Mucosa of rectum (tissue), 2 donors: ENCODE data around the gene RAVER2.
"Not testable (repeated sequence)": the region's sequence is repeated elsewhere in the genome, so short reads cannot be mapped to it uniquely, and the experiment has no call there.

Experiments
- H3K27ac ChIP-seq, 2 donors: one replicate each; pipeline ENCODE4 v1.7.0; 2013; ENCODE audit warnings: inconsistent platforms in 2 of 2, low read depth in 2 of 2, low read length in 2 of 2
- H3K27me3 ChIP-seq, 2 donors: one replicate each; pipeline ENCODE4 v1.7.0; 2013; ENCODE audit warnings: low read length in 2 of 2; ENCODE audit not compliant: control insufficient read depth in 2 of 2, insufficient read depth in 2 of 2
- H3K36me3 ChIP-seq, 2 donors: one replicate each; pipeline ENCODE4 v1.7.0; 2013; ENCODE audit warnings: low read length in 2 of 2; ENCODE audit not compliant: control insufficient read depth in 2 of 2, insufficient read depth in 2 of 2
- H3K4me1 ChIP-seq, 2 donors: one replicate each; pipeline ENCODE4 v1.7.0; 2013; ENCODE audit warnings: low read length in 2 of 2, mild to moderate bottlenecking in 1 of 2; ENCODE audit not compliant: control insufficient read depth in 2 of 2, insufficient read depth in 2 of 2
- H3K4me3 ChIP-seq, 2 donors: one replicate each; pipeline ENCODE4 v1.7.0; 2013; ENCODE audit warnings: low read length in 2 of 2
- H3K9ac ChIP-seq, 2 donors: one replicate each; pipeline ENCODE4 v1.7.0; 2013; ENCODE audit warnings: low read length in 2 of 2, low read depth in 1 of 2, mild to moderate bottlenecking in 1 of 2
- H3K9me3 ChIP-seq, 2 donors: one replicate each; pipeline ENCODE4 v1.7.0; 2013; ENCODE audit warnings: low read length in 2 of 2; ENCODE audit not compliant: control insufficient read depth in 2 of 2
- donor health status: healthy.
- donor health status: Normal muscosa, but diverticular disease.

The RAVER2 gene

DNA sequence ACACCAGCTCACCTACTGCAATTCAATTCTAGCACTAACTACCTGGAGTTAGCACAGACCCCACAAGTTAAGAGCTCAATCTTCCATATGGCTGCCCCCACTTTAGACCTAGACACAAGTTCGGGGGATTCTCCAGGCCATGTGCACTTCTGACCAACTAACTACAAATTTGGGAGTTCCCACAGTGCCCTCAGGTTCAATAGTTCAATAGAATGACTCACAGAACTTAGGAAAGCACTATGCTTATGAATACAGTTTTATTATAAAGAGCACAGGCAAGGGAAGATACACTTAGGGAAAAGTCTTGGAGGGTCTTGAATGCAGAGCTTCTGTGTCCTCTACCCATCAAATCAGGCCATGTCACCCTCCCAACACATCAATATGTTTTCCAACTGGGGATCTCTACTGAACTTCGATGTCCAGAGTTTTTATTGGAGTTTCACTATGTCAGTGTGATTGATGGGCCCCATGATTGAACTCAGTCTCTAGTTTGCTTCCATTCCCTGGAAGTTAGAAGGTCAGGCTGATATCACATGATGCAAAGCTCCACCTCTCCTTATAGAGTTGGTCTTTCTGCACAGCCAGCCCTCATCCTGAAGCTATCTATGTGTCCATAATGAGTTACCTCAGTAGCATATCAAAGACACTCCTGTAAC is 46.1 kb downstream of the RAVER2 start:
- Histone ChIP-seq H3K4me1 (no peaks in the 10 kb centered on the region), H3K27ac (no peak overlapping the region), H3K9me3 (peaks cover 5% of the 10 kb centered on the region in 2 donors), H3K27me3 (no peaks in the 10 kb centered on the region), H3K4me3 (no peak overlapping the region), H3K9ac (no peak overlapping the region), H3K36me3 (peaks cover 15 to 20% of the 10 kb centered on the region in 2 donors)

DNA sequence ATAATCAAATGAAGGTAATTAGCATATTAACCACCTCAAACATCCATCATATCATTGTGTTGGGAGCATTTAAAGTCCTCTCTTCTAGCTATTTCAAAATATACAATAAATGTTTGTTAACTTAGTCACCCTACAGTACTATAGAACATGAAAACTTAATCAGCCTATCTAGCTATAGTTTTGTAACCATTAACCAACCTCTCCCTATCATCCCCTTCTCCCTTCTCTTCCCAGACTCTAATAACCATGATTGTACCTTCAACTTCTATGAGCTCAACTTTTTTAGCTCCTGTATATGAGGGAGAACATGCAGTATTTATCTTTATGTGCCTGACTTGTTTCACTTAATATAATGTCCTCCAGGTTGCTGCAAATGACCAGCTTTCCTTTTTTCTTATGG is 54.0 kb downstream of the RAVER2 start:
- H3K9me3 ChIP-seq = no peaks in the 10 kb centered on the region
- H3K27ac ChIP-seq = no peak overlapping the region
- H3K9ac ChIP-seq = no peak overlapping the region
- H3K27me3 ChIP-seq = no peaks in the 10 kb centered on the region
- H3K4me3 ChIP-seq = no peak overlapping the region
- H3K36me3 ChIP-seq = no peaks in the 10 kb centered on the region
- H3K4me1 ChIP-seq = no peaks in the 10 kb centered on the region

DNA sequence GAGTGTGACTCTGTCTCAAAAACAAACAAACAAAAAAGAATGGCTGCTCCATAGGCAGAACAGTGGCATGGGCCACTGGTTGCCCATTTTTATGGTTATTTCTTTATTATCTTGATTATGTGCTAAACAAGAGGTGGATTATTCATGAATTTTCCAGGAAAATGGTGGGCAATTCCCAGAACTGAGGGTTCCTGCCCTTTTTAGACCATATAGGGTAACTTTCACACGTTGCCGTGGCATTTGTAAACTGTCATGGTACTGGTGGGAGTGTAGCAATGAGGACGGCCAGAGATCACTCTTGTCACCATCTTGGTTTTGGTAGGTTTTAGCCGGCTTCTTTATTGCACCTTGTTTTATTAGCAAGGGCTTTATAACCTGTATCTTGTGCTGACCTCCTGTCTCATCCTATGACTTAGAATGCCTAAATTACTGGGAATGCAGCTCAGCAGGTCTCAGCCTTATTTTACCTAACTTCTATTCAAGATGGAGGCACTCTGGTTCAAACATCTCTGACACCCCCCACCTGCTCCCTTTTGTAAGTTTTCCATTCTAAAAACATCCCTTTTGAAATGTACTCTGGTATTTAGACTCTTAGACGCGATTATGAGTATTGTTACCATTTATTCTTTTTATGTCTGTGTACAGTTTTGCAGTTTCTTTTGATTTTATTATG is 57.1 kb downstream of the RAVER2 start:
- Histone ChIP-seq H3K27me3 (no peaks in the 10 kb centered on the region), H3K36me3 (peaks cover 0 to 1% of the 10 kb centered on the region in 2 donors), H3K4me1 (no peaks in the 10 kb centered on the region)

DNA sequence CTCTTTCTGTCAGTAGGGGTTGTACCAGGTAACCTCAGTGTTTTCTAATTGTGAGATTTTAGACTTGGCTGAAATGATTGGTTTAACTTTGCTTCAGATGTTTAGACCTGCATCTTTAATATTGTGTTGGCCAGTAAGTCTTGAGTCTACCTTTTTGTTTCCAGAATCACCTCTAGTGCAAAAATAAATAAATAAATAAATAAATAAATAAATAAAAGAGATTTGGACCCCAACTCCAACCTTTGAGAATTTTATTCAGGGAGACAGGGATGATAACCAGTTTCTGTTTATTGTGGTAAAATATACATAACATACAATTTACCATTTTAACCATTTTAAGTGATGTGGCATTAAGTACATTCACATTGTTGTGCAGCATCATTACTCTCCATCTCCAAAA is 64.4 kb downstream of the RAVER2 start:
- Histone ChIP-seq H3K9me3 (no peaks in the 10 kb centered on the region), H3K9ac (no peak overlapping the region), H3K27ac (no peak overlapping the region), H3K36me3 (peaks cover 0 to 7% of the 10 kb centered on the region in 2 donors), H3K27me3 (no peaks in the 10 kb centered on the region), H3K4me3 (no peak overlapping the region), H3K4me1 (no peaks in the 10 kb centered on the region)

More for the DNA sequence above, 57.1 kb downstream of the RAVER2 start:
- Histone ChIP-seq H3K9ac (no peak overlapping the region), H3K27ac (no peak overlapping the region), H3K9me3 (no peaks in the 10 kb centered on the region), H3K4me3 (no peak overlapping the region)

DNA sequence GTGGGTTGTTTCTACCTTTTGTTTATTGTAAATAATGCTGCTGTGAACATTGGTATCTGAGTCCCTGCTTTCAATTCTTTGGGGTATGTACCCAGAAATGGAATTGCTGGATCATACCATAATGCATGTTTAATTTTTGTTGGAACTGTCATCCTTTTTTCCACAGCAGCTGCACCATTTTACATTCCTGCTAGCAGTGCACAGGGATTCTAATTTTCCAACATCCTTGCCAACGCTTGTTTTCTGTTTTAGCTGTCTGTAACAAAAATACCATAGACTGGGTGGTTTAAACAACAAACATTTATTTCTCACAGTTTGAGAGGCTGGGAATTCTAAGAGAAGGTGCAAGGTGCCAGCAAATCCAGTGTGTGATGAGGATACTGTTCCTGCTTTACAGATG is 65.1 kb downstream of the RAVER2 start:
- Histone ChIP-seq H3K27ac (no peak overlapping the region), H3K36me3 (peaks cover 5 to 12% of the 10 kb centered on the region in 2 donors), H3K27me3 (no peaks in the 10 kb centered on the region), H3K9me3 (no peaks in the 10 kb centered on the region), H3K4me3 (no peak overlapping the region), H3K4me1 (no peaks in the 10 kb centered on the region), H3K9ac (no peak overlapping the region)

DNA sequence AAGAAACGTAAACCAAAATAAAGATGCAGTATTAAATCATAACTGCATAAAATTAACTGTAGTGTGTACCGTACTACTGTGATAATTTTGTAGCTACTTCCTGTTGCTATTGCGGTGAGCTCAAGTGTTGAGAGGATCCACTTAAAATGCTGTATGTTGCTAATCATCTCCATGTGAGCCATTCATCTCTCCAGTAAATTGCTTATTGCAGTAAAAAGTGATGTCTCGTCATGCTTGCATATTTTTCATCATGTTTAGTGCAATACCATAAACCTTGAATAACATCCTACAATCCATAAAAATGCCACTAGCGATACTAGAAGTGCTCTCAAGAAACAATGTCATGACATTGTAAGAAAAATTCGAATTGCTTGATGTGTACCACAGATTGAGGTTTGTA is 66.3 kb downstream of the RAVER2 start:
- Histone ChIP-seq H3K27ac (no peak overlapping the region), H3K9ac (no peak overlapping the region), H3K4me3 (no peak overlapping the region), H3K4me1 (no peaks in the 10 kb centered on the region), H3K9me3 (no peaks in the 10 kb centered on the region), H3K36me3 (peaks cover 6 to 12% of the 10 kb centered on the region in 2 donors), H3K27me3 (no peaks in the 10 kb centered on the region)

DNA sequence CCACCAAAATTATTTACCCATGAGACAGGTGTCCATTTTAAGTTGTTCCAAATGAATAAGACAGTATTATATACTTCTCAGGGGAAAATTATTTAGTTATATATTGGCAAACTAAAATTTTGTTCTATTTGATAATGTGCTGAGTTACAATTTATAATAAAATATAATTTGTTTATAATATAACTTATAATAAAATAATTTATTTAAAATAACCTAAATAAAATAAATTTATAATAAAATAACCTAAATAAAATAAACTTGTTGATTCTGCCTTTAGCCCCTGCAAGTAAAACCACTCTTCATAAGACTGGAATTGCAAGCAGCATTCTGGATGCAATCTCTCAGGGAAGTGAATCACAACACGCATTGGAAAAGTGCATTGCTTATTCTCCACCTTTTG is 69.6 kb downstream of the RAVER2 start:
- Histone ChIP-seq H3K36me3 (peaks cover 8 to 11% of the 10 kb centered on the region in 2 donors), H3K9me3 (no peaks in the 10 kb centered on the region), H3K4me3 (no peak overlapping the region), H3K9ac (no peak overlapping the region), H3K4me1 (no peaks in the 10 kb centered on the region), H3K27ac (no peak overlapping the region), H3K27me3 (no peaks in the 10 kb centered on the region)

DNA sequence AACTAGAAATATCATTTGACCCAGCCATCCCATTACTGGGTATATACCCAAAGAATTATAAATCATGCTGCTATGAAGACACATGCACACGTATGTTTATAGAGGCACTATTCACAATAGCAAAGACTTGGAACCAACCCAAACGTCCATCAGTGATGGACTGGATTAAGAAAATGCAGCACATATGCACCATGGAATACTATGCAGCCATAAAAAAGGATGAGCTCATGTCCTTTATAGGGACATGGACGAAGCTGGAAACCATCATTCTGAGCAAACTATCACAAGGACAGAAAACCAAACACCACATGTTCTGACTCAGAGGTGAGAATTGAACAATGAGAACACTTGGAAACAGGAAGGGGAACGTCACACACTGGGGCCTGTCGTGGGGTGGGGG is 72.5 kb downstream of the RAVER2 start:
- H3K27me3 ChIP-seq, H3K4me3 ChIP-seq, H3K9me3 ChIP-seq, H3K4me1 ChIP-seq, H3K27ac ChIP-seq, H3K9ac ChIP-seq: not testable (repeated sequence)
- peaks cover 5 to 11% of the 10 kb centered on the region in 2 donors for H3K36me3 ChIP-seq

DNA sequence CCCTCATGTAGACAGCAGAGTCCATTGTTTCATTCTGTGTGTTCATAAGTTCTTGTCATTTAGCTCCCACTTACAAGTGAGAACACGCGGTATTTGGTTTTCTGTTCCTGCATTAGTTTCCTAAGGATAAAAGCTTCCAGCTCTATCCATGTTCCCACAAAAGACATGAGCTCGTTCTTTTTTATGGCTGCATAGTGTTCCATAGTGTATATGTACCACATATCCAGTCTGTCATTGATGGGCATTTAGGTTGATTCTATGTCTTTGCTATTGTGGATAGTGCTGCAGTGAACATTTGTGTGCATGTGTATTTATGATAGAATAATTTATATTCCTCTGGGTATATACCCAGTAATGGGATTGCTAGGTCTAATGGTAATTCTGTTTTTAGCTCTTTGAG is 75.7 kb downstream of the RAVER2 start:
- not testable (repeated sequence) for H3K27me3 ChIP-seq, H3K27ac ChIP-seq, H3K4me3 ChIP-seq, H3K36me3 ChIP-seq, H3K9ac ChIP-seq, H3K4me1 ChIP-seq, H3K9me3 ChIP-seq

DNA sequence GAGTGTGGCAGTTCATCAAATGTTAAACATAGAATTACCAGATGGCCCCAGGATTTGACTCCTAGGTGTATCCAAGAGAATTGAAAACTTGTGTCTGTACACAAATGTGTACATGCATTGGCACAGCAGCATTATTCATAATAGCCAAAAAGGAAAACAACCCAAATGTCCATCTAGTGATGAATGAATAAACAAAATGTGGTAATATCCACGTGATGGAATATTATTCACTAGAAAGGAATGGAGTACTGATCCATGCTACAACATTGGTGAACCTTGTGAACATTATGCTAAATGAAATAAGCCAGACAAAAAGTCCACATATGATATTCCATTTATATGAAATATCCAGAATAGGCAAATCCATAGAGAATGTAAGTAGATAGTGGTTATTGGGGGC is 77.7 kb downstream of the RAVER2 start:
- H3K27me3 ChIP-seq = no peaks in the 10 kb centered on the region
- H3K4me1 ChIP-seq = no peaks in the 10 kb centered on the region
- H3K9ac ChIP-seq = no peak overlapping the region
- no peak overlapping the region for H3K27ac ChIP-seq
- peaks cover 0 to 7% of the 10 kb centered on the region in 2 donors for H3K36me3 ChIP-seq
- no peak overlapping the region for H3K4me3 ChIP-seq
- no peaks in the 10 kb centered on the region for H3K9me3 ChIP-seq
